ENCODE results near the gene ABCG4.
"Not testable (repeated sequence)": the region's sequence is repeated elsewhere in the genome, so short reads cannot be mapped to it uniquely, and the experiment has no call there.

Gene ABCG4

GRCh38 chr11:119193626-119194025 lies 44.8 kb downstream of the ABCG4 start:
- Histone ChIP-seq H3K27ac (ENCODE audit: low read depth, low read length) (no peak overlapping the region), H3K9ac (ENCODE audit: low read length) (no peak overlapping the region), H3K27me3 (ENCODE audit: control insufficient read depth, insufficient read depth, low read length) (no peaks in the 10 kb centered on the region), H3K36me3 (ENCODE audit: control insufficient read depth, insufficient read depth, low read length) (no peaks in the 10 kb centered on the region), H3K4me1 (ENCODE audit: control insufficient read depth, insufficient read depth, low read length) (no peaks in the 10 kb centered on the region), H3K4me3 (ENCODE audit: low read length) (no peak overlapping the region)

- Histone ChIP-seq H3K36me3 (ENCODE audit: control insufficient read depth, insufficient read depth, low read length) (no peaks in the 10 kb centered on the region), H3K27ac (ENCODE audit: low read depth, low read length) (no peak overlapping the region), H3K27me3 (ENCODE audit: control insufficient read depth, insufficient read depth, low read length) (no peaks in the 10 kb centered on the region), H3K9ac (ENCODE audit: low read length) (no peak overlapping the region), H3K4me3 (ENCODE audit: low read length) (no peak overlapping the region), H3K4me1 (ENCODE audit: control insufficient read depth, insufficient read depth, low read length) (no peaks in the 10 kb centered on the region)
These were observed 46.1 kb downstream of the ABCG4 start for GRCh38 chr11:119194811-119195440.

- H3K27me3 ChIP-seq (ENCODE audit: control insufficient read depth, insufficient read depth, low read length) = no peaks in the 10 kb centered on the region
- H3K4me1 ChIP-seq (ENCODE audit: control insufficient read depth, insufficient read depth, low read length) = no peaks in the 10 kb centered on the region
- no peak overlapping the region for H3K4me3 ChIP-seq (ENCODE audit: low read length)
- H3K27ac ChIP-seq (ENCODE audit: low read depth, low read length) = no peak overlapping the region
- H3K36me3 ChIP-seq (ENCODE audit: control insufficient read depth, insufficient read depth, low read length) = no peaks in the 10 kb centered on the region
- H3K9ac ChIP-seq (ENCODE audit: low read length) = no peak overlapping the region
These were observed 46.8 kb downstream of the ABCG4 start for GRCh38 chr11:119195680-119196079.

- Histone ChIP-seq H3K27me3 (ENCODE audit: control insufficient read depth, insufficient read depth, low read length) (no peaks in the 10 kb centered on the region), H3K36me3 (ENCODE audit: control insufficient read depth, insufficient read depth, low read length) (no peaks in the 10 kb centered on the region), H3K9ac (ENCODE audit: low read length) (no peak overlapping the region), H3K27ac (ENCODE audit: low read depth, low read length) (no peak overlapping the region), H3K4me1 (ENCODE audit: control insufficient read depth, insufficient read depth, low read length) (no peaks in the 10 kb centered on the region), H3K4me3 (ENCODE audit: low read length) (no peak overlapping the region)
These were observed 48.1 kb downstream of the ABCG4 start for GRCh38 chr11:119196833-119197483.

- Histone ChIP-seq H3K4me1 (ENCODE audit: control insufficient read depth, insufficient read depth, low read length) (no peaks in the 10 kb centered on the region), H3K27me3 (ENCODE audit: control insufficient read depth, insufficient read depth, low read length) (no peaks in the 10 kb centered on the region), H3K27ac (ENCODE audit: low read depth, low read length) (no peak overlapping the region), H3K4me3 (ENCODE audit: low read length) (no peak overlapping the region), H3K9ac (ENCODE audit: low read length) (no peak overlapping the region), H3K36me3 (ENCODE audit: control insufficient read depth, insufficient read depth, low read length) (no peaks in the 10 kb centered on the region)
These were observed 50.1 kb downstream of the ABCG4 start for GRCh38 chr11:119198925-119199324.

GRCh38 chr11:119201236-119201635 lies 52.4 kb downstream of the ABCG4 start:
- H3K36me3 ChIP-seq (ENCODE audit: control insufficient read depth, insufficient read depth, low read length); H3K27me3 ChIP-seq (ENCODE audit: control insufficient read depth, insufficient read depth, low read length); H3K4me1 ChIP-seq (ENCODE audit: control insufficient read depth, insufficient read depth, low read length); H3K4me3 ChIP-seq (ENCODE audit: low read length); H3K27ac ChIP-seq (ENCODE audit: low read depth, low read length); H3K9ac ChIP-seq (ENCODE audit: low read length): not testable (repeated sequence)

- no peak overlapping the region for H3K4me3 ChIP-seq (ENCODE audit: low read length)
- H3K9ac ChIP-seq (ENCODE audit: low read length) = no peak overlapping the region
- H3K27ac ChIP-seq (ENCODE audit: low read depth, low read length) = no peak overlapping the region
- peaks cover 6% of the 10 kb centered on the region for H3K4me1 ChIP-seq (ENCODE audit: control insufficient read depth, insufficient read depth, low read length)
- H3K36me3 ChIP-seq (ENCODE audit: control insufficient read depth, insufficient read depth, low read length) = no peaks in the 10 kb centered on the region
- H3K27me3 ChIP-seq (ENCODE audit: control insufficient read depth, insufficient read depth, low read length) = no peaks in the 10 kb centered on the region
These were observed 53.7 kb downstream of the ABCG4 start for GRCh38 chr11:119202554-119202953.

- Histone ChIP-seq H3K9ac (ENCODE audit: low read length) (no peak overlapping the region), H3K27ac (ENCODE audit: low read depth, low read length) (no peak overlapping the region), H3K4me1 (ENCODE audit: control insufficient read depth, insufficient read depth, low read length) (peaks cover 8% of the 10 kb centered on the region), H3K4me3 (ENCODE audit: low read length) (no peak overlapping the region), H3K27me3 (ENCODE audit: control insufficient read depth, insufficient read depth, low read length) (no peaks in the 10 kb centered on the region), H3K36me3 (ENCODE audit: control insufficient read depth, insufficient read depth, low read length) (no peaks in the 10 kb centered on the region)
These were observed 55.2 kb downstream of the ABCG4 start for GRCh38 chr11:119204066-119204465.

- peak overlapping the region; percentile 32 for H3K4me3 ChIP-seq (ENCODE audit: low read length)
These were observed 56.2 kb downstream of the ABCG4 start for GRCh38 chr11:119205080-119205479.

GRCh38 chr11:119205574-119206510 lies 57.0 kb downstream of the ABCG4 start, which contains the start of gene CBL:
Gene CBL (plus strand): TSS chr11:119206339. CDS start chr11:119206418, 79 bp downstream.
- peak within 1 kb of the TSS; percentile 38 for H3K9ac ChIP-seq (ENCODE audit: low read length)
- peaks cover 8% of the 10 kb centered on the region for H3K4me1 ChIP-seq (ENCODE audit: control insufficient read depth, insufficient read depth, low read length)
- H3K27ac ChIP-seq (ENCODE audit: low read depth, low read length) = peak within 1 kb of the TSS; percentile 89
- peak within 1 kb of the TSS; percentile 79 for H3K4me3 ChIP-seq (ENCODE audit: low read length)
- H3K27me3 ChIP-seq (ENCODE audit: control insufficient read depth, insufficient read depth, low read length) = no peaks in the 10 kb centered on the region
- H3K36me3 ChIP-seq (ENCODE audit: control insufficient read depth, insufficient read depth, low read length) = no peaks in the 10 kb centered on the region

More at GRCh38 chr11:119205080-119205479, 56.2 kb downstream of the ABCG4 start:
- H3K4me1 ChIP-seq (ENCODE audit: control insufficient read depth, insufficient read depth, low read length) = peaks cover 8% of the 10 kb centered on the region
- no peaks in the 10 kb centered on the region for H3K36me3 ChIP-seq (ENCODE audit: control insufficient read depth, insufficient read depth, low read length)
- H3K27ac ChIP-seq (ENCODE audit: low read depth, low read length) = no peak overlapping the region
- H3K9ac ChIP-seq (ENCODE audit: low read length) = no peak overlapping the region
- no peaks in the 10 kb centered on the region for H3K27me3 ChIP-seq (ENCODE audit: control insufficient read depth, insufficient read depth, low read length)

GRCh38 chr11:119206511-119207414 lies 57.9 kb downstream of the ABCG4 start:
- Histone ChIP-seq H3K36me3 (ENCODE audit: control insufficient read depth, insufficient read depth, low read length) (no peaks in the 10 kb centered on the region), H3K4me3 (ENCODE audit: low read length) (peak overlapping the region; percentile 79), H3K27ac (ENCODE audit: low read depth, low read length) (peak overlapping the region; percentile 89), H3K9ac (ENCODE audit: low read length) (peak overlapping the region; percentile 38), H3K4me1 (ENCODE audit: control insufficient read depth, insufficient read depth, low read length) (peaks cover 8% of the 10 kb centered on the region), H3K27me3 (ENCODE audit: control insufficient read depth, insufficient read depth, low read length) (no peaks in the 10 kb centered on the region)
